ENCODE measurements around the gene PIGN.

DNA sequence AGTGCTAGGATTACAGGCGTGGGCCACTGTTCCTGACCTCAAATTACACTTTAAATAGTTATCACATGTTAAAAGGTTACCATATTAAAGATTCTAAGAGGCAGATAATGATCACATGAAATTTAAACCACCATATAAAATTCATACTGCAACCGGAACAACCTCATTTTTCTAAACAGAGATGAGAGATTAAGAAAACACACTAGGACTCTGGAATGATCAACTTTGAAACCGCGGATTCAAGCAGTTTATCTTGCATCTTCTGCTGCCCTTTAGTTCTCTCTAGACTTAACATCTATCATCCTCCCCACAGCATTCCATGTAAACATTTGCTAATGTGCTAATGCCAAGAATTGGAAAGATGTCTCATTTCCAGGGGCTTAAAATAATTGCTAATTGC lies 115.8 kb downstream of the PIGN start:
- TF ChIP-seq POLR2A (IDR thresholded peaks at IDR 0.05), result no peak
- TF ChIP-seq, protein P1, sequence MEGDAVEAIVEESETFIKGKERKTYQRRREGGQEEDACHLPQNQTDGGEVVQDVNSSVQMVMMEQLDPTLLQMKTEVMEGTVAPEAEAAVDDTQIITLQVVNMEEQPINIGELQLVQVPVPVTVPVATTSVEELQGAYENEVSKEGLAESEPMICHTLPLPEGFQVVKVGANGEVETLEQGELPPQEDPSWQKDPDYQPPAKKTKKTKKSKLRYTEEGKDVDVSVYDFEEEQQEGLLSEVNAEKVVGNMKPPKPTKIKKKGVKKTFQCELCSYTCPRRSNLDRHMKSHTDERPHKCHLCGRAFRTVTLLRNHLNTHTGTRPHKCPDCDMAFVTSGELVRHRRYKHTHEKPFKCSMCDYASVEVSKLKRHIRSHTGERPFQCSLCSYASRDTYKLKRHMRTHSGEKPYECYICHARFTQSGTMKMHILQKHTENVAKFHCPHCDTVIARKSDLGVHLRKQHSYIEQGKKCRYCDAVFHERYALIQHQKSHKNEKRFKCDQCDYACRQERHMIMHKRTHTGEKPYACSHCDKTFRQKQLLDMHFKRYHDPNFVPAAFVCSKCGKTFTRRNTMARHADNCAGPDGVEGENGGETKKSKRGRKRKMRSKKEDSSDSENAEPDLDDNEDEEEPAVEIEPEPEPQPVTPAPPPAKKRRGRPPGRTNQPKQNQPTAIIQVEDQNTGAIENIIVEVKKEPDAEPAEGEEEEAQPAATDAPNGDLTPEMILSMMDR (IDR thresholded peaks at IDR 0.05), result no peak
